Peyer's patch (tissue), 4 donors: ENCODE measurements around the gene ZFYVE26. TPM values are rescaled to one million over a fixed set of nuclear protein-coding genes. Genes with fewer than 3 reads are reported as not detected.

Experiments used
- DNase-seq, 3 donors: peaks; one replicate each; pipeline ENCODE4 v3.0.0-alpha.2; 2017 to 2019
- H3K27ac ChIP-seq, 4 donors: fragments of 200-600 bp; sonication (generic); one replicate each; pipeline ENCODE4 v1.5.1; 2016 to 2019
- H3K27me3 ChIP-seq, 2 donors: fragments of 200-600 bp; sonication (generic); one replicate each; pipeline ENCODE4 v1.5.1; 2019
- H3K36me3 ChIP-seq, 3 donors: fragments of 200-600 bp; sonication (generic); one replicate each; pipeline ENCODE4 v1.5.1; 2016 to 2019
- H3K4me1 ChIP-seq, 4 donors: fragments of 200-600 bp; sonication (generic); one replicate each; pipeline ENCODE4 v1.5.1; 2016 to 2019
- H3K4me3 ChIP-seq, 4 donors: fragments of 200-600 bp; sonication (generic); 1 replicate in 3 of 4; 2 replicates in 1 of 4; pipeline ENCODE4 v1.5.1; 2016 to 2019; ENCODE audit warnings: mild to moderate bottlenecking in 1 of 4
- H3K9me3 ChIP-seq, 4 donors: fragments of 200-600 bp; sonication (generic); one replicate each; pipeline ENCODE4 v1.5.1; 2016 to 2019; ENCODE audit warnings: mild to moderate bottlenecking in 1 of 4
- CTCF ChIP-seq, 6 experiments: fragments of 450-650 bp in 4 of 6; fragments of 200-600 bp in 2 of 6; sonication (generic) in 1 of 6; IDR thresholded peaks; one replicate each; pipeline ENCODE4 v1.5.1; 2017 to 2019; ENCODE audit warnings: antibody characterized with exemption in 6 of 6, mild to moderate bottlenecking in 3 of 6, moderate library complexity in 1 of 6
- POLR2A ChIP-seq, 2 donors: fragments of 450-650 bp; IDR thresholded peaks; one replicate each; pipeline ENCODE4 v1.5.1; 2017; ENCODE audit warnings: antibody characterized with exemption in 2 of 2, mild to moderate bottlenecking in 2 of 2, moderate library complexity in 2 of 2
- small RNA-seq, 2 donors: library from RNA; depleted of rRNA; stranded (forward); fragments of <200 nt; gene quantifications; one replicate each; pipeline ENCODE3, GENCODE V24; 2016
- total RNA-seq, 4 donors: library from RNA; depleted of rRNA; stranded (reverse); fragments of >200 nt; gene quantifications; one replicate each; pipeline ENCODE4 v1.1.0, GENCODE V29; 2016

Gene ZFYVE26
- total RNA-seq, 4 donors from 2014 or later: 27.5 to 48.7 (median 42.6) TPM

GRCh38 chr14:67698179-67698578 is 118.2 kb downstream of the ZFYVE26 start:
- no peaks in the 10 kb centered on the region for H3K36me3 ChIP-seq
- H3K4me3 ChIP-seq: no peak overlapping the region
- H3K4me1 ChIP-seq: peaks cover 0 to 7% (median 0%) of the 10 kb centered on the region in 4 donors
- no peak for TF ChIP-seq POLR2A (IDR thresholded peaks at IDR 0.05)
- no peak for TF ChIP-seq CTCF (IDR thresholded peaks at IDR 0.05)
- no peak overlapping the region for H3K27ac ChIP-seq
- H3K27me3 ChIP-seq: no peaks in the 10 kb centered on the region
- no peak for DNase-seq
- H3K9me3 ChIP-seq: no peaks in the 10 kb centered on the region

- Histone ChIP-seq H3K27me3 (no peaks in the 10 kb centered on the region), H3K9me3 (no peaks in the 10 kb centered on the region), H3K4me1 (peaks cover 0 to 7% (median 0%) of the 10 kb centered on the region in 4 donors), H3K4me3 (no peak overlapping the region), H3K36me3 (peaks cover 0 to 4% (median 0%) of the 10 kb centered on the region in 3 donors), H3K27ac (no peak overlapping the region)
- no peak for TF ChIP-seq CTCF (IDR thresholded peaks at IDR 0.05)
- TF ChIP-seq POLR2A (IDR thresholded peaks at IDR 0.05): no peak
- DNase-seq: no peak
Observed at GRCh38 chr14:67697006-67697405, 119.4 kb downstream of the ZFYVE26 start.

Small RNA genes lying within 50 kb of the gene (small RNA-seq; reads per million reads assigned to genes)
- gene AL049779.3 (0 reads per million in 2 donors), gene RN7SL369P (0 reads per million in 2 donors)

Other genes starting within 250 kb of the ZFYVE26 start
- gene PIGH, start 216.3 kb downstream of the ZFYVE26 start, total RNA-seq: 10 to 100 TPM; 25.6 to 45.7 (median 28.1) TPM
- gene ARG2, start 196.7 kb downstream of the ZFYVE26 start, total RNA-seq: 100 to 1,000 TPM in 1 of 4 donors, 10 to 100 TPM in 3; 13.2 to 125 (median 67.6) TPM
- gene VTI1B, start 142.0 kb downstream of the ZFYVE26 start, total RNA-seq: 10 to 100 TPM; 57.4 to 75.5 (median 63.3) TPM
- gene RDH11, start 120.8 kb downstream of the ZFYVE26 start, total RNA-seq: 10 to 100 TPM; 24.8 to 53.6 (median 41.6) TPM
- gene RDH12, start 114.7 kb downstream of the ZFYVE26 start, total RNA-seq: not detected
- 100 to 1,000 TPM in 1 of 4 donors, 10 to 100 TPM in 3; 12.6 to 103 (median 33.1) TPM for gene RAD51B, start 3.2 kb upstream of the ZFYVE26 start, total RNA-seq